Neuronal stem cell (in vitro differentiated cells): ENCODE measurements around the gene LLPH.

ENCODE experiments used
- DNase-seq: peaks from one replicate; pipeline ENCODE4 v3.0.0-alpha.2; 2013; ENCODE audit warnings: low spot score
- H2AFZ ChIP-seq: one replicate; pipeline ENCODE4 v1.6.1; 2013; ENCODE audit warnings: mild to moderate bottlenecking, low read length, inconsistent platforms
- H2AK5ac ChIP-seq: 2 replicates; pipeline ENCODE4 v1.6.1; 2013; ENCODE audit warnings: low read depth, mild to moderate bottlenecking, inconsistent platforms, low read length, moderate library complexity, mixed read lengths
- H2BK120ac ChIP-seq: 2 replicates; pipeline ENCODE4 v1.6.1; 2013; ENCODE audit warnings: low read depth, mild to moderate bottlenecking, inconsistent platforms, low read length, moderate library complexity, mixed read lengths
- H2BK12ac ChIP-seq: one replicate; pipeline ENCODE4 v1.6.1; 2013; ENCODE audit warnings: low read length, inconsistent platforms
- H2BK15ac ChIP-seq: 2 replicates; pipeline ENCODE4 v1.6.1; 2013; ENCODE audit warnings: mild to moderate bottlenecking, low read length, inconsistent platforms, mixed read lengths
- H2BK5ac ChIP-seq: one replicate; pipeline ENCODE4 v1.6.1; 2013; ENCODE audit warnings: inconsistent platforms, mild to moderate bottlenecking, low read length, moderate library complexity
- H3K14ac ChIP-seq: one replicate; pipeline ENCODE4 v1.6.1; 2013; ENCODE audit warnings: low read length, inconsistent platforms
- H3K18ac ChIP-seq: 2 replicates; pipeline ENCODE4 v1.6.1; 2013; ENCODE audit warnings: low read length, inconsistent platforms
- H3K23ac ChIP-seq: 2 replicates; pipeline ENCODE4 v1.6.1; 2013; ENCODE audit warnings: low read depth, mild to moderate bottlenecking, mixed read lengths, low read length, inconsistent platforms; ENCODE audit not compliant: poor library complexity
- H3K27ac ChIP-seq: replicated peaks from 3 replicates; pipeline ENCODE4 v1.5.1; 2013; ENCODE audit warnings: low read length, inconsistent platforms
- H3K27me3 ChIP-seq, 3 experiments: 2 replicates each; pipeline ENCODE4 v1.6.1; 2013; ENCODE audit warnings: low read length in 3 of 3, mild to moderate bottlenecking in 2 of 3, inconsistent platforms in 1 of 3, low read depth in 1 of 3, mixed read lengths in 1 of 3, moderate library complexity in 1 of 3; ENCODE audit not compliant: control insufficient read depth in 3 of 3, insufficient read depth in 3 of 3
- H3K36me3 ChIP-seq, 2 donors: replicated peaks in 1 of 2; 2 replicates each; pipeline ENCODE4 v1.6.1; 2013; ENCODE audit warnings: low read length in 2 of 2; ENCODE audit not compliant: control insufficient read depth in 2 of 2, insufficient read depth in 2 of 2
- H3K4ac ChIP-seq: 2 replicates; pipeline ENCODE4 v1.6.1; 2013; ENCODE audit warnings: inconsistent platforms, mild to moderate bottlenecking, low read length, moderate library complexity
- H3K4me1 ChIP-seq, 2 donors: 1 replicate in 1 of 2; 2 replicates in 1 of 2; pipeline ENCODE4 v1.6.1; 2013; ENCODE audit warnings: low read length in 2 of 2, low read depth in 1 of 2; ENCODE audit not compliant: control insufficient read depth in 2 of 2, insufficient read depth in 1 of 2
- H3K4me2 ChIP-seq: one replicate; pipeline ENCODE4 v1.6.1; 2013; ENCODE audit warnings: mild to moderate bottlenecking, low read length, inconsistent platforms; ENCODE audit not compliant: insufficient read depth, poor library complexity, severe bottlenecking
- H3K4me3 ChIP-seq, 2 donors: 2 replicates each; pipeline ENCODE4 v1.5.1; 2013; ENCODE audit warnings: low read length in 2 of 2, mild to moderate bottlenecking in 2 of 2, inconsistent platforms in 1 of 2, moderate library complexity in 1 of 2
- H3K79me1 ChIP-seq: one replicate; pipeline ENCODE4 v1.6.1; 2013; ENCODE audit warnings: low read depth, mild to moderate bottlenecking, inconsistent platforms, low read length, moderate library complexity
- H3K9ac ChIP-seq: one replicate; pipeline ENCODE4 v1.6.1; 2013; ENCODE audit warnings: mild to moderate bottlenecking, low read depth, low read length, inconsistent platforms; ENCODE audit not compliant: poor library complexity
- H3K9me3 ChIP-seq, 2 donors: replicated peaks in 1 of 2; 2 replicates each; pipeline versions ENCODE3 to v1.6.1; 2013; ENCODE audit warnings: low read length in 2 of 2, mild to moderate bottlenecking in 2 of 2, inconsistent platforms in 1 of 2, low read depth in 1 of 2, mixed read lengths in 1 of 2, moderate library complexity in 1 of 2; ENCODE audit not compliant: control insufficient read depth in 2 of 2, insufficient read depth in 1 of 2
- H4K8ac ChIP-seq: one replicate; pipeline ENCODE4 v1.6.1; 2013; ENCODE audit warnings: low read depth, mild to moderate bottlenecking, inconsistent platforms, low read length, moderate library complexity
- H4K91ac ChIP-seq: one replicate; pipeline ENCODE4 v1.6.1; 2013; ENCODE audit warnings: low read length, low read depth, mild to moderate bottlenecking, inconsistent platforms; ENCODE audit not compliant: poor library complexity
- WGBS, 2 donors: extraction: QIAGEN DNeasy Blood & Tissue Kit; methylation state at CpG; one replicate each; pipeline ENCODE4 v1.1.7; 2013; ENCODE audit warnings: missing lambda C conversion rate in 2 of 2, mixed read lengths in 1 of 2; ENCODE audit not compliant: insufficient read length in 2 of 2, insufficient replicate concordance in 1 of 2; ENCODE audit errors: extremely low coverage in 2 of 2; 5-methylcytosine and 5-hydroxymethylcytosine counted together

LLPH gene

GRCh38 chr12:66127650-66128049, 2.9 kb downstream of the LLPH start:
- Histone ChIP-seq H3K4me1 (peaks cover 3 to 6% of the 10 kb centered on the region in 2 donors), H3K27ac (no peak overlapping the region), H2BK15ac (no peak overlapping the region), H2BK12ac (no peak overlapping the region), H2AFZ (no peak overlapping the region), H3K4ac (no peak overlapping the region), H2AK5ac (no peak overlapping the region), H3K4me3 (no peak overlapping the region), H3K9ac (no peak overlapping the region), H3K36me3 (peaks cover 3 to 63% of the 10 kb centered on the region in 2 donors), H2BK120ac (no peak overlapping the region), H4K91ac (no peak overlapping the region), H3K4me2 (no peak overlapping the region), H3K23ac (no peak overlapping the region), H3K14ac (no peak overlapping the region), H2BK5ac (no peak overlapping the region), H4K8ac (no peak overlapping the region), H3K79me1 (no peaks in the 10 kb centered on the region), H3K27me3 (no peaks in the 10 kb centered on the region), H3K18ac (no peak overlapping the region), H3K9me3 (no peaks in the 10 kb centered on the region)
- no CpG with 5 or more reads among the region's 1 CpG for WGBS, 2 donors
- DNase-seq = no peak

- H3K23ac ChIP-seq = no peak overlapping the region
- H2BK12ac ChIP-seq = no peak overlapping the region
- no peak overlapping the region for H2BK15ac ChIP-seq
- H4K8ac ChIP-seq = no peak overlapping the region
- no peaks in the 10 kb centered on the region for H3K4me1 ChIP-seq
- no peak overlapping the region for H4K91ac ChIP-seq
- no peak overlapping the region for H2BK120ac ChIP-seq
- no peak overlapping the region for H3K27ac ChIP-seq
- peaks cover 3 to 47% of the 10 kb centered on the region in 2 donors for H3K36me3 ChIP-seq
- H3K4me2 ChIP-seq = no peak overlapping the region
- no peak overlapping the region for H3K18ac ChIP-seq
- no peaks in the 10 kb centered on the region for H3K9me3 ChIP-seq
- H3K27me3 ChIP-seq = no peaks in the 10 kb centered on the region
- no peak overlapping the region for H3K4ac ChIP-seq
- H3K9ac ChIP-seq = no peak overlapping the region
- H2AFZ ChIP-seq = no peak overlapping the region
- no peak for DNase-seq
- no peak overlapping the region for H3K4me3 ChIP-seq
- H2BK5ac ChIP-seq = no peak overlapping the region
- no CpG with 5 or more reads among the region's 1 CpG for WGBS, 2 donors
- H3K14ac ChIP-seq = no peak overlapping the region
- no peak overlapping the region for H2AK5ac ChIP-seq
- H3K79me1 ChIP-seq = no peaks in the 10 kb centered on the region
Measured at GRCh38 chr12:66120477-66120876, 10.1 kb downstream of the LLPH start.

GRCh38 chr12:66119870-66120241, 10.7 kb downstream of the LLPH start:
- H3K9me3 ChIP-seq = no peaks in the 10 kb centered on the region
- no peak overlapping the region for H3K4ac ChIP-seq
- WGBS, 2 donors = no CpG with 5 or more reads among the region's 1 CpG
- no peak overlapping the region for H3K23ac ChIP-seq
- no peak overlapping the region for H2BK15ac ChIP-seq
- no peak overlapping the region for H2AFZ ChIP-seq
- no peak overlapping the region for H4K8ac ChIP-seq
- no peak overlapping the region for H2AK5ac ChIP-seq
- no peak overlapping the region for H2BK120ac ChIP-seq
- no peaks in the 10 kb centered on the region for H3K4me1 ChIP-seq
- H3K14ac ChIP-seq = no peak overlapping the region
- no peak overlapping the region for H3K27ac ChIP-seq
- no peaks in the 10 kb centered on the region for H3K27me3 ChIP-seq
- H3K9ac ChIP-seq = no peak overlapping the region
- DNase-seq = no peak
- no peak overlapping the region for H2BK12ac ChIP-seq
- no peak overlapping the region for H2BK5ac ChIP-seq
- peaks cover 3 to 41% of the 10 kb centered on the region in 2 donors for H3K36me3 ChIP-seq
- H3K4me3 ChIP-seq = no peak overlapping the region
- no peak overlapping the region for H3K18ac ChIP-seq
- no peak overlapping the region for H4K91ac ChIP-seq
- no peaks in the 10 kb centered on the region for H3K79me1 ChIP-seq
- H3K4me2 ChIP-seq = no peak overlapping the region

GRCh38 chr12:66119229-66119869, 11.2 kb downstream of the LLPH start:
- no peak overlapping the region for H2BK12ac ChIP-seq
- no peak overlapping the region for H2AK5ac ChIP-seq
- DNase-seq = no peak
- H3K23ac ChIP-seq = no peak overlapping the region
- H4K91ac ChIP-seq = no peak overlapping the region
- no peak overlapping the region for H2BK15ac ChIP-seq
- peaks cover 2 to 36% of the 10 kb centered on the region in 2 donors for H3K36me3 ChIP-seq
- H3K4me3 ChIP-seq = no peak overlapping the region
- no peak overlapping the region for H3K14ac ChIP-seq
- no peak overlapping the region for H3K4ac ChIP-seq
- H4K8ac ChIP-seq = no peak overlapping the region
- no peak overlapping the region for H2BK5ac ChIP-seq
- no peak overlapping the region for H3K18ac ChIP-seq
- H2BK120ac ChIP-seq = no peak overlapping the region
- H3K4me1 ChIP-seq = no peaks in the 10 kb centered on the region
- H3K9ac ChIP-seq = no peak overlapping the region
- no peak overlapping the region for H2AFZ ChIP-seq
- no peaks in the 10 kb centered on the region for H3K9me3 ChIP-seq
- H3K27me3 ChIP-seq = no peaks in the 10 kb centered on the region
- WGBS, 2 donors = no CpG with 5 or more reads among the region's 2 CpGs
- H3K4me2 ChIP-seq = no peak overlapping the region
- no peak overlapping the region for H3K27ac ChIP-seq
- H3K79me1 ChIP-seq = no peaks in the 10 kb centered on the region
